Activated CD4-positive, alpha-beta T cell treated with anti-CD3 and anti-CD28 coated beads, Interleukin-2, amount 10 ng/mL, durations not matched to agents 24 days and 14 days (primary cell): Measurements from ENCODE around the gene COG5. TPM values are rescaled to one million over a fixed set of nuclear protein-coding genes. Genes with fewer than 3 reads are reported as not detected.

ENCODE experiments used
- DNase-seq: peaks from one replicate; pipeline ENCODE4 v3.0.0; 2022
- H3K27ac Mint-ChIP-seq: one replicate; pipeline ENCODE4 v1.8.0; 2022; ENCODE audit warnings: mild to moderate bottlenecking, mixed read lengths
- H3K27me3 Mint-ChIP-seq: one replicate; pipeline ENCODE4 v1.8.0; 2022; ENCODE audit warnings: mixed read lengths
- H3K36me3 Mint-ChIP-seq: one replicate; pipeline ENCODE4 v1.8.0; 2022; ENCODE audit warnings: low read depth, mild to moderate bottlenecking, mixed read lengths
- H3K4me1 Mint-ChIP-seq: one replicate; pipeline ENCODE4 v1.8.0; 2021; ENCODE audit warnings: mixed read lengths
- H3K4me3 Mint-ChIP-seq: one replicate; pipeline ENCODE4 v1.8.0; 2022; ENCODE audit warnings: mild to moderate bottlenecking, moderate library complexity, mixed read lengths
- H3K9me3 Mint-ChIP-seq: one replicate; pipeline ENCODE4 v1.8.0; 2021; ENCODE audit warnings: mixed read lengths
- intact Hi-C: fragments of 100-400 bp; cut with micrococcal nuclease; formaldehyde crosslinking; loops from one replicate; pipeline ENCODE4 v1.15.1; 2023
- total RNA-seq: library from RNA; stranded (reverse); gene quantifications from 2 replicates; pipeline ENCODE4 v1.2.3, GENCODE V29; 2022

Gene COG5
- total RNA-seq, 1 donor from 2014 or later: 43.3 TPM

GRCh38 chr7:107480932-107481331, 82.8 kb downstream of the COG5 start:
- no peak overlapping the region for H3K27ac Mint-ChIP-seq
- no peaks in the 10 kb centered on the region for H3K27me3 Mint-ChIP-seq
- intact Hi-C loops: no loop called here
- H3K36me3 Mint-ChIP-seq: peaks cover 2% of the 10 kb centered on the region
- no peak overlapping the region for H3K4me3 Mint-ChIP-seq
- H3K9me3 Mint-ChIP-seq: no peaks in the 10 kb centered on the region
- no peak for DNase-seq
- H3K4me1 Mint-ChIP-seq: peaks cover 5% of the 10 kb centered on the region

- Mint-ChIP-seq H3K4me3 (no peak overlapping the region), H3K9me3 (no peaks in the 10 kb centered on the region), H3K27ac (no peak overlapping the region), H3K4me1 (no peaks in the 10 kb centered on the region), H3K27me3 (no peaks in the 10 kb centered on the region), H3K36me3 (no peaks in the 10 kb centered on the region)
- DNase-seq: no peak
- intact Hi-C loops: no loop called here
Observed at GRCh38 chr7:107479303-107479702, 84.4 kb downstream of the COG5 start.

GRCh38 chr7:107474104-107474521, 89.6 kb downstream of the COG5 start:
- H3K27ac Mint-ChIP-seq: no peak overlapping the region
- DNase-seq: no peak
- no peaks in the 10 kb centered on the region for H3K9me3 Mint-ChIP-seq
- no peaks in the 10 kb centered on the region for H3K36me3 Mint-ChIP-seq
- no peaks in the 10 kb centered on the region for H3K27me3 Mint-ChIP-seq
- no peak overlapping the region for H3K4me3 Mint-ChIP-seq
- intact Hi-C loops: no loop called here
- H3K4me1 Mint-ChIP-seq: no peaks in the 10 kb centered on the region

GRCh38 chr7:107472116-107472515, 91.6 kb downstream of the COG5 start:
- peaks cover 2% of the 10 kb centered on the region for H3K4me1 Mint-ChIP-seq
- H3K9me3 Mint-ChIP-seq: no peaks in the 10 kb centered on the region

GRCh38 chr7:107471292-107472070, 92.2 kb downstream of the COG5 start:
- Mint-ChIP-seq H3K27ac (no peak overlapping the region), H3K36me3 (no peaks in the 10 kb centered on the region), H3K4me1 (peaks cover 2% of the 10 kb centered on the region), H3K9me3 (no peaks in the 10 kb centered on the region), H3K27me3 (no peaks in the 10 kb centered on the region), H3K4me3 (no peak overlapping the region)
- intact Hi-C loops: no loop called here
- no peak for DNase-seq

More at GRCh38 chr7:107472116-107472515, 91.6 kb downstream of the COG5 start:
- Mint-ChIP-seq H3K4me3 (no peak overlapping the region), H3K27ac (no peak overlapping the region), H3K36me3 (no peaks in the 10 kb centered on the region), H3K27me3 (no peaks in the 10 kb centered on the region)
- intact Hi-C loops: no loop called here
- DNase-seq: no peak

- intact Hi-C loops: loop anchor here (10.0 kb wide), 1 partner anchor 195 kb away; the partner anchor contains the start of gene SLC26A4
- Mint-ChIP-seq H3K9me3 (no peaks in the 10 kb centered on the region), H3K27me3 (no peaks in the 10 kb centered on the region), H3K4me3 (no peak within 1 kb of the TSS), H3K27ac (no peak within 1 kb of the TSS), H3K36me3 (no peaks in the 10 kb centered on the region), H3K4me1 (peaks cover 2% of the 10 kb centered on the region)
- no peak for DNase-seq
Observed at GRCh38 chr7:107469929-107470328, 93.8 kb downstream of the COG5 start, which contains the start of gene GPR22. Gene GPR22, plus strand, starts transcription at chr7:107470057. Its CDS starts 4,004 bp downstream, at chr7:107474061.

- no peaks in the 10 kb centered on the region for H3K36me3 Mint-ChIP-seq
- intact Hi-C loops: loop anchor here (10.0 kb wide), 1 partner anchor 196 kb away; the partner anchor contains the start of gene SLC26A4
- H3K4me3 Mint-ChIP-seq: no peak overlapping the region
- DNase-seq: no peak
- H3K27ac Mint-ChIP-seq: no peak overlapping the region
- H3K4me1 Mint-ChIP-seq: peaks cover 2% of the 10 kb centered on the region
- no peaks in the 10 kb centered on the region for H3K27me3 Mint-ChIP-seq
- no peaks in the 10 kb centered on the region for H3K9me3 Mint-ChIP-seq
Observed at GRCh38 chr7:107468824-107469223, 94.9 kb downstream of the COG5 start.

GRCh38 chr7:107467972-107468371, 95.7 kb downstream of the COG5 start:
- Mint-ChIP-seq H3K9me3 (no peaks in the 10 kb centered on the region), H3K36me3 (no peaks in the 10 kb centered on the region), H3K27ac (no peak overlapping the region), H3K4me1 (peaks cover 2% of the 10 kb centered on the region), H3K4me3 (no peak overlapping the region), H3K27me3 (no peaks in the 10 kb centered on the region)
- no peak for DNase-seq
- intact Hi-C loops: loop anchor here (10.0 kb wide), 1 partner anchor 197 kb away; the partner anchor contains the start of gene SLC26A4

GRCh38 chr7:107464666-107465226, 99.0 kb downstream of the COG5 start:
- intact Hi-C loops: loop anchor here (5.0 to 10.0 kb wide), 2 partner anchors 118 to 200 kb away; partner anchors contain the start of genes BCAP29 and SLC26A4
- H3K9me3 Mint-ChIP-seq: no peaks in the 10 kb centered on the region
- H3K27ac Mint-ChIP-seq: no peak overlapping the region
- no peaks in the 10 kb centered on the region for H3K36me3 Mint-ChIP-seq
- no peaks in the 10 kb centered on the region for H3K27me3 Mint-ChIP-seq
- peaks cover 2% of the 10 kb centered on the region for H3K4me1 Mint-ChIP-seq
- H3K4me3 Mint-ChIP-seq: no peak overlapping the region
- no peak for DNase-seq

- peaks cover 2% of the 10 kb centered on the region for H3K36me3 Mint-ChIP-seq
- H3K27ac Mint-ChIP-seq: no peak overlapping the region
- H3K4me3 Mint-ChIP-seq: no peak overlapping the region
- DNase-seq: peak; percentile 84
- intact Hi-C loops: loop anchor here (1.0 to 10.0 kb wide), 4 partner anchors 119 to 411 kb away; partner anchors contain the start of genes BCAP29 and SLC26A4
- H3K4me1 Mint-ChIP-seq: peaks cover 2% of the 10 kb centered on the region
- H3K27me3 Mint-ChIP-seq: no peaks in the 10 kb centered on the region
- no peaks in the 10 kb centered on the region for H3K9me3 Mint-ChIP-seq
Observed at GRCh38 chr7:107463139-107464078, 100.3 kb downstream of the COG5 start.

GRCh38 chr7:107461938-107462533, 101.7 kb downstream of the COG5 start:
- Mint-ChIP-seq H3K36me3 (peaks cover 10% of the 10 kb centered on the region), H3K4me3 (no peak overlapping the region), H3K27ac (no peak overlapping the region), H3K27me3 (no peaks in the 10 kb centered on the region), H3K9me3 (no peaks in the 10 kb centered on the region), H3K4me1 (no peaks in the 10 kb centered on the region)
- intact Hi-C loops: loop anchor here (2.0 to 10.0 kb wide), 3 partner anchors 120 to 413 kb away; partner anchors contain the start of genes BCAP29 and SLC26A4
- DNase-seq: no peak

- no peak overlapping the region for H3K27ac Mint-ChIP-seq
- peaks cover 12% of the 10 kb centered on the region for H3K36me3 Mint-ChIP-seq
- H3K4me1 Mint-ChIP-seq: no peaks in the 10 kb centered on the region
- peaks cover 5% of the 10 kb centered on the region for H3K9me3 Mint-ChIP-seq
- intact Hi-C loops: no loop called here
- DNase-seq: no peak
- no peaks in the 10 kb centered on the region for H3K27me3 Mint-ChIP-seq
- H3K4me3 Mint-ChIP-seq: no peak overlapping the region
Observed at GRCh38 chr7:107453388-107453787, 110.3 kb downstream of the COG5 start.

- no peak for DNase-seq
- H3K9me3 Mint-ChIP-seq: peaks cover 5% of the 10 kb centered on the region
- H3K27ac Mint-ChIP-seq: no peak overlapping the region
- intact Hi-C loops: no loop called here
- H3K4me1 Mint-ChIP-seq: peaks cover 3% of the 10 kb centered on the region
- peaks cover 5% of the 10 kb centered on the region for H3K36me3 Mint-ChIP-seq
- no peaks in the 10 kb centered on the region for H3K27me3 Mint-ChIP-seq
- no peak overlapping the region for H3K4me3 Mint-ChIP-seq
Observed at GRCh38 chr7:107450970-107451369, 112.8 kb downstream of the COG5 start.
